GM19025 (cell line): ENCODE results near the gene GIMAP5.
"Not testable (repeated sequence)": the region's sequence is repeated elsewhere in the genome, so short reads cannot be mapped to it uniquely, and the experiment has no call there.

ENCODE experiments used
- ATAC-seq: cut with Tn5 transposase; IDR thresholded peaks from one replicate; pipeline ENCODE4 v1.9.1; 2021; ENCODE audit warnings: mild to moderate bottlenecking, low read depth, moderate library complexity; ENCODE audit not compliant: unreplicated experiment

Gene GIMAP5

GRCh38 chr7:150759479-150759878 lies 22.3 kb downstream of the GIMAP5 start:
- no peak for ATAC-seq

GRCh38 chr7:150766334-150766709 lies 29.1 kb downstream of the GIMAP5 start:
- ATAC-seq: no peak

GRCh38 chr7:150769768-150770167 lies 32.5 kb downstream of the GIMAP5 start:
- no peak for ATAC-seq

- ATAC-seq: not testable (repeated sequence)
These were observed 36.9 kb downstream of the GIMAP5 start for GRCh38 chr7:150774131-150774530.

- no peak for ATAC-seq
These were observed 41.0 kb downstream of the GIMAP5 start for GRCh38 chr7:150778014-150778737.

- no peak for ATAC-seq
These were observed 41.6 kb downstream of the GIMAP5 start for GRCh38 chr7:150778738-150779301.

GRCh38 chr7:150780292-150780691 lies 43.1 kb downstream of the GIMAP5 start:
- no peak for ATAC-seq

GRCh38 chr7:150781103-150781502 lies 43.9 kb downstream of the GIMAP5 start:
- ATAC-seq: no peak

- no peak for ATAC-seq
These were observed 44.7 kb downstream of the GIMAP5 start for GRCh38 chr7:150781961-150782360.

- peak; percentile 61 for ATAC-seq
These were observed 47.0 kb downstream of the GIMAP5 start for GRCh38 chr7:150784120-150784736.

GRCh38 chr7:150784954-150785353 lies 47.7 kb downstream of the GIMAP5 start:
- no peak for ATAC-seq

GRCh38 chr7:150787321-150788281 lies 50.4 kb downstream of the GIMAP5 start:
- no peak for ATAC-seq

GRCh38 chr7:150788474-150789269 lies 51.5 kb downstream of the GIMAP5 start:
- ATAC-seq: no peak

- ATAC-seq: no peak
These were observed 53.3 kb downstream of the GIMAP5 start for GRCh38 chr7:150790416-150791075.

- ATAC-seq: no peak
These were observed 54.1 kb downstream of the GIMAP5 start for GRCh38 chr7:150791304-150791703.

GRCh38 chr7:150791746-150792452 lies 54.7 kb downstream of the GIMAP5 start:
- ATAC-seq: no peak
